ENCODE measurements around the gene LGI4. TPM values are rescaled to one million over a fixed set of nuclear protein-coding genes. Genes with fewer than 3 reads are reported as not detected.

LGI4 gene
- total and polyA plus RNA-seq, 8 donors, result 3.1 to 40.0 (median 13.4) TPM

- H3K4me3 ChIP-seq, result peak overlapping the region; percentile 30 to 38 (median 34)
Observed at GRCh38 chr19:35140207-35140961, 5.5 kb upstream of the LGI4 start.

GRCh38 chr19:35138305-35138892 is 3.5 kb upstream of the LGI4 start, which contains the start of gene FXYD1:
Gene FXYD1 (plus strand): TSS chr19:35138824. CDS start chr19:35140080, 1,256 bp downstream.
- intact Hi-C loops (cut with DNase I; ENCODE audit: low total_unique reads), result no loop called here
- peak in 1 of 2 donors; percentile 88 for DNase-seq
- H3K27me3 ChIP-seq, result peaks cover 0 to 37% (median 14%) of the 10 kb centered on the region in 3 donors
- H3K27ac ChIP-seq, result peak within 1 kb of the TSS; percentile 42 to 86 (median 84)
- H3K36me3 ChIP-seq, result no peaks in the 10 kb centered on the region
- peaks cover 31 to 74% (median 72%) of the 10 kb centered on the region in 4 donors for H3K4me1 ChIP-seq
- H3K9me3 ChIP-seq, result no peaks in the 10 kb centered on the region
- WGBS, 5 donors, result 61 to 78% (median 71%) methylated on average over 11 to 18 of the region's 18 CpGs
- H3K4me3 ChIP-seq, result peak within 1 kb of the TSS; percentile 30 to 38 (median 34)
- no peak for TF ChIP-seq CTCF (IDR thresholded peaks at IDR 0.05)
- TF ChIP-seq EP300 (IDR thresholded peaks at IDR 0.05), result no peak

More at GRCh38 chr19:35140207-35140961, 5.5 kb upstream of the LGI4 start:
- 56 to 69% (median 62%) methylated on average over 12 of the region's 12 CpGs for WGBS, 5 donors
- DNase-seq, result peak in 1 of 2 donors; percentile 41
- Histone ChIP-seq H3K27ac (peak overlapping the region; percentile 42 to 86 (median 84)), H3K27me3 (peaks cover 0 to 56% (median 16%) of the 10 kb centered on the region in 3 donors), H3K9me3 (no peaks in the 10 kb centered on the region), H3K36me3 (no peaks in the 10 kb centered on the region), H3K4me1 (peaks cover 31 to 84% (median 72%) of the 10 kb centered on the region in 4 donors)
- intact Hi-C loops (cut with DNase I; ENCODE audit: low total_unique reads), result loop anchor here (10.0 kb wide), 1 partner anchor 124 kb away; the partner anchor contains the start of gene USF2
- no peak for TF ChIP-seq CTCF (IDR thresholded peaks at IDR 0.05)

- H3K4me3 ChIP-seq, result no peak overlapping the region
- peaks cover 0 to 24% (median 2%) of the 10 kb centered on the region in 3 donors for H3K27me3 ChIP-seq
- H3K36me3 ChIP-seq, result no peaks in the 10 kb centered on the region
- TF ChIP-seq CTCF (IDR thresholded peaks at IDR 0.05) (no peak), EP300 (IDR thresholded peaks at IDR 0.05) (no peak), POLR2AphosphoS5 (IDR thresholded peaks at IDR 0.05) (no peak), POLR2A (IDR thresholded peaks at IDR 0.05) (no peak)
- peaks cover 19 to 62% (median 59%) of the 10 kb centered on the region in 4 donors for H3K4me1 ChIP-seq
- no peaks in the 10 kb centered on the region for H3K9me3 ChIP-seq
- DNase-seq, result peak in 1 of 2 donors; percentile 75
- intact Hi-C loops (cut with DNase I; ENCODE audit: low total_unique reads), result no loop called here
- H3K27ac ChIP-seq, result peak overlapping the region in 3 of 5 donors; percentile 5 to 85 (median 56)
- WGBS, 5 donors, result 25 to 48% (median 34%) methylated on average over 9 of the region's 9 CpGs
Observed at GRCh38 chr19:35136977-35137702, 2.3 kb upstream of the LGI4 start.

- peak overlapping the region in 1 of 5 donors; percentile 85 for H3K27ac ChIP-seq
- no peak for DNase-seq
Observed at GRCh38 chr19:35136231-35136630, 1.4 kb upstream of the LGI4 start.

More at GRCh38 chr19:35136231-35136630, 1.4 kb upstream of the LGI4 start:
- H3K27me3 ChIP-seq, result peaks cover 0 to 16% (median 0%) of the 10 kb centered on the region in 3 donors
- H3K9me3 ChIP-seq, result no peaks in the 10 kb centered on the region
- TF ChIP-seq EP300 (IDR thresholded peaks at IDR 0.05) (no peak), CTCF (IDR thresholded peaks at IDR 0.05) (no peak), POLR2A (IDR thresholded peaks at IDR 0.05) (no peak)
- no peak overlapping the region for H3K4me3 ChIP-seq
- intact Hi-C loops (cut with DNase I; ENCODE audit: low total_unique reads), result no loop called here
- peaks cover 11 to 52% (median 50%) of the 10 kb centered on the region in 4 donors for H3K4me1 ChIP-seq
- WGBS, 5 donors, result 75 to 84% (median 79%) methylated on average over 10 to 11 of the region's 11 CpGs
- H3K36me3 ChIP-seq, result no peaks in the 10 kb centered on the region
